ENCODE measurements around the gene FAF1.

The FAF1 gene

DNA sequence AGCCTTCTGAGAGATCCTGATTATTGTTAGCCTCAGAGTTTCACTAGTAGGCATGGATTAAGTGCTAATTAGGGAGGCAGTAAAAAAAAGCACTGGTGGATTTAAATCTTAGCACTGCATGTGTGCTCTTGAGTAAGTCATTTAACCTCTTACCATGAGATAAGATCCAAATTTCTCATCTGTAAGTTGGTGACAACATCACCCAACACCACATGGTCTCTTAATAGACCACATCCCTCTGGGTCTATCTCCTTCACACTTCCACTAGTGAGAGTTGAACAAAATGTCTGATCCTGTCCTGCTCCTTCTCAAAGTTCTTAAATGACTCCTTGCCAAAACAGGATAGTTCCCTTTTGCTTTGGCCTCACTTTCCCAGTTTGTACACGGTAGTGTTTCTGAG lies 507.4 kb downstream of the FAF1 start:
- Histone ChIP-seq H3K27ac (no peak overlapping the region), H3K4me1 (no peaks in the 10 kb centered on the region), H3K9me3 (no peaks in the 10 kb centered on the region), H3K27me3 (no peaks in the 10 kb centered on the region), H3K4me3 (no peak overlapping the region), H3K36me3 (peaks cover 0 to 22% (median 0%) of the 10 kb centered on the region in 3 donors)
- no peak for TF ChIP-seq CTCF (IDR thresholded peaks at IDR 0.05)
- DNase-seq: no peak
- intact Hi-C loops (cut with DNase I; ENCODE audit: low total_unique reads): no loop called here

GRCh38 chr1:50450861-50451653 lies 509.0 kb downstream of the FAF1 start:
- no peak overlapping the region for H3K4me3 ChIP-seq
- H3K36me3 ChIP-seq: peaks cover 0 to 22% (median 0%) of the 10 kb centered on the region in 3 donors
- TF ChIP-seq CTCF (IDR thresholded peaks at IDR 0.05): no peak
- no peaks in the 10 kb centered on the region for H3K9me3 ChIP-seq
- H3K27ac ChIP-seq: no peak overlapping the region
- intact Hi-C loops (cut with DNase I; ENCODE audit: low total_unique reads): no loop called here
- no peaks in the 10 kb centered on the region for H3K4me1 ChIP-seq
- no peak for DNase-seq
- no peaks in the 10 kb centered on the region for H3K27me3 ChIP-seq

GRCh38 chr1:50447961-50448360 lies 512.1 kb downstream of the FAF1 start:
- no peak for DNase-seq
- Histone ChIP-seq H3K4me3 (no peak overlapping the region), H3K27me3 (no peaks in the 10 kb centered on the region), H3K27ac (no peak overlapping the region), H3K36me3 (peaks cover 0 to 12% (median 0%) of the 10 kb centered on the region in 3 donors), H3K4me1 (no peaks in the 10 kb centered on the region), H3K9me3 (no peaks in the 10 kb centered on the region)
- intact Hi-C loops (cut with DNase I; ENCODE audit: low total_unique reads): no loop called here
- TF ChIP-seq CTCF (IDR thresholded peaks at IDR 0.05): no peak

GRCh38 chr1:50441183-50441582 lies 518.9 kb downstream of the FAF1 start:
- peaks cover 19 to 53% (median 26%) of the 10 kb centered on the region in 3 donors for H3K36me3 ChIP-seq
- no peaks in the 10 kb centered on the region for H3K9me3 ChIP-seq
- DNase-seq: no peak
- no peaks in the 10 kb centered on the region for H3K27me3 ChIP-seq
- no peak for TF ChIP-seq CTCF (IDR thresholded peaks at IDR 0.05)
- intact Hi-C loops (cut with DNase I; ENCODE audit: low total_unique reads): no loop called here
- no peak overlapping the region for H3K27ac ChIP-seq
- no peak overlapping the region for H3K4me3 ChIP-seq
- H3K4me1 ChIP-seq: no peaks in the 10 kb centered on the region

GRCh38 chr1:50438945-50439344 lies 521.1 kb downstream of the FAF1 start:
- intact Hi-C loops (cut with DNase I; ENCODE audit: low total_unique reads): no loop called here
- TF ChIP-seq CTCF (IDR thresholded peaks at IDR 0.05): no peak
- H3K27me3 ChIP-seq: no peaks in the 10 kb centered on the region
- H3K4me1 ChIP-seq: no peaks in the 10 kb centered on the region
- no peak overlapping the region for H3K4me3 ChIP-seq
- H3K27ac ChIP-seq: no peak overlapping the region
- H3K36me3 ChIP-seq: peaks cover 19 to 53% (median 26%) of the 10 kb centered on the region in 3 donors
- H3K9me3 ChIP-seq: no peaks in the 10 kb centered on the region
- DNase-seq: no peak

All from tibial artery (tissue), 4 donors.